Measurements from ENCODE around the gene SRC. TPM values are rescaled to one million over a fixed set of nuclear protein-coding genes. Genes with fewer than 3 reads are reported as not detected.

Gene SRC
- total RNA-seq, 4 donors from 2014 or later, result 18.8 to 39.5 (median 26.0) TPM

- 90% methylated on average over 20 of the region's 30 CpGs for WGBS
- TF ChIP-seq EP300 (IDR thresholded peaks at IDR 0.05), result no peak
- no peak for TF ChIP-seq POLR2AphosphoS5 (IDR thresholded peaks at IDR 0.05)
- no peak for TF ChIP-seq POLR2A (IDR thresholded peaks at IDR 0.05)
- no peak for TF ChIP-seq CTCF (IDR thresholded peaks at IDR 0.05)
- no peaks in the 10 kb centered on the region for H3K27me3 ChIP-seq
- H3K4me1 ChIP-seq, result peaks cover 18% of the 10 kb centered on the region
- H3K36me3 ChIP-seq, result peaks cover 56% of the 10 kb centered on the region
- no peak for DNase-seq (ENCODE audit: low spot score in 2 of 2)
- H3K9me3 ChIP-seq, result no peaks in the 10 kb centered on the region
- H3K27ac ChIP-seq, result no peak overlapping the region
- no peak overlapping the region for H3K4me3 ChIP-seq
Observed at GRCh38 chr20:37397954-37398749, 52.2 kb downstream of the SRC start.

- Histone ChIP-seq H3K4me1 (peaks cover 16% of the 10 kb centered on the region), H3K27me3 (no peaks in the 10 kb centered on the region), H3K27ac (no peak overlapping the region), H3K4me3 (no peak overlapping the region), H3K36me3 (peaks cover 64% of the 10 kb centered on the region), H3K9me3 (no peaks in the 10 kb centered on the region)
- 87% methylated on average over 12 of the region's 15 CpGs for WGBS
- TF ChIP-seq CTCF (IDR thresholded peaks at IDR 0.05) (no peak), EP300 (IDR thresholded peaks at IDR 0.05) (no peak), POLR2A (IDR thresholded peaks at IDR 0.05) (no peak), POLR2AphosphoS5 (IDR thresholded peaks at IDR 0.05) (no peak)
- no peak for DNase-seq (ENCODE audit: low spot score in 2 of 2)
Observed at GRCh38 chr20:37398750-37399621, 53.0 kb downstream of the SRC start.

DNA sequence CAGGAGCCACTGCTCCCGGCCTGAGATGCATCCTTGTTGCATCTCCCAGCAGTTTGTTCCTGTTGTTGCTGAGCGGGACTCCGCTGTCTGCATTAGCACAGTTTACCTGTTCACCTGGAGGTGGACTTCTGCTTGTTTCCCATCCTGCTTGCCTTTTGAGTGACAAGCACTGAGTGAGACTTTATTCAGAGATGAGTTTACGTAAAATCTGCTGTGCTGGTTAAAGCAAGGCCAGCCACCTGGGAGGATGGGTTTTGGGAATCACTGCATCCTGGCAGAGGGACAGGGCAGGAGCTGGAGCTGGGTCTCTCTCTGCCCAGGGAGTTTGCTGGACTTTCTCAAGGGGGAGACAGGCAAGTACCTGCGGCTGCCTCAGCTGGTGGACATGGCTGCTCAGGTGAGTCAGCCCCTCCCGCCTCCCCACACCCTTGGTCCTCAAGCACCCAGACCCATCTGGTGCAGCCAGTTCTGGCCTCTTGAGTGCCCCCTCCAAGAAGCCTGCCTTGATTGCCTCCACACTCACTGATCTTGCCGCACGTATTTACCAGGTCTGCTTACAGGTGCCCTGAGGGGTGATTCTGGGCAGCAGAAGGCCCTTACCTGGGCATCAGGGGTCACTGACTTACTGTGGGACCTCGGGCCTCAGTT is 55.5 kb downstream of the SRC start:
- Histone ChIP-seq H3K36me3 (peaks cover 66% of the 10 kb centered on the region), H3K27ac (no peak overlapping the region), H3K9me3 (no peaks in the 10 kb centered on the region), H3K27me3 (no peaks in the 10 kb centered on the region), H3K4me3 (no peak overlapping the region), H3K4me1 (peaks cover 7% of the 10 kb centered on the region)
- DNase-seq (ENCODE audit: low spot score in 2 of 2), result no peak
- 86% methylated on average over 6 of the region's 9 CpGs for WGBS
- TF ChIP-seq CTCF (IDR thresholded peaks at IDR 0.05) (no peak), POLR2A (IDR thresholded peaks at IDR 0.05) (no peak), POLR2AphosphoS5 (IDR thresholded peaks at IDR 0.05) (no peak), EP300 (IDR thresholded peaks at IDR 0.05) (no peak)

DNA sequence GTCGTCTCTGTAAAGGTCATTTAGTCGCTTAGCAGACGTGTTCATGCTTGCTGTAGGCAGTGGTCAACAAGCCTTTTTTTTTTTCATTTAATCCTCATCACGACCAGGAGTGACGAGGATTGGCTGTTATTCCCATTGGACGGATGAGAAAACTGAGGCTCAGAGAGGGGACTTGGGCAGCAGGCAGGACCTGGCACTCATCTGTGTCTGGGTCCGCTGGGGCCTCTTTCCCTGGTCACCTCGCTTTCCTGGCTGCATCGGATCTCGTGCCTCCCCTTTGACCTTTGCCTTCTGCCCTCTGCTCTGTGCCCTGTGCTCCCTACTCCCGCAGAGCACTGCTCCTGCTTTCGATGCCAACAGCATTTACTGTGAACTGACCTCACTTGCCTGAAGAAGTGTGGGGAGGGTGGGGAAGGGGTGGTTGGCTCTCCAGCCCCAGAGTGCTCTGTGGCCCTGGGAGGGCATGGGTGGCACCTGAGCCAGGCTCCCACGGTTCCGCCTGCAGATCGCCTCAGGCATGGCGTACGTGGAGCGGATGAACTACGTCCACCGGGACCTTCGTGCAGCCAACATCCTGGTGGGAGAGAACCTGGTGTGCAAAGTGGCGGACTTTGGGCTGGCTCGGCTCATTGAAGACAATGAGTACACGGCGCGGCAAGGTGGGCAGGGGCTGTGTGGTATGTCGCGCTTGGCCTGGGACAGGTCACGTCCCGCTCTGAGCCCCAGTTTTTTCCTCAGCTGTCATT is 56.2 kb downstream of the SRC start:
- 88% methylated on average over 27 of the region's 30 CpGs for WGBS

More for the DNA sequence above, 56.2 kb downstream of the SRC start:
- no peak for DNase-seq (ENCODE audit: low spot score in 2 of 2)
- H3K4me1 ChIP-seq, result peaks cover 13% of the 10 kb centered on the region
- no peaks in the 10 kb centered on the region for H3K9me3 ChIP-seq
- H3K4me3 ChIP-seq, result no peak overlapping the region
- TF ChIP-seq POLR2A (IDR thresholded peaks at IDR 0.05), result no peak
- TF ChIP-seq CTCF (IDR thresholded peaks at IDR 0.05), result no peak
- no peak for TF ChIP-seq EP300 (IDR thresholded peaks at IDR 0.05)
- no peak for TF ChIP-seq POLR2AphosphoS5 (IDR thresholded peaks at IDR 0.05)
- H3K27me3 ChIP-seq, result no peaks in the 10 kb centered on the region
- H3K27ac ChIP-seq, result no peak overlapping the region
- H3K36me3 ChIP-seq, result peaks cover 65% of the 10 kb centered on the region

All from suprapubic skin (tissue), 4 donors.